H9 (cell line): ENCODE measurements around the gene PTPMT1. TPM values are rescaled to one million over a fixed set of nuclear protein-coding genes. Genes with fewer than 3 reads are reported as not detected.

Experiments
- DNase-seq: peaks from one replicate; pipeline ENCODE4 v3.0.0-alpha.2; 2017
- H2AFZ ChIP-seq: one replicate; pipeline ENCODE4 v1.6.1; 2013; ENCODE audit warnings: mild to moderate bottlenecking, low read length, control low read depth, moderate library complexity
- H2AK5ac ChIP-seq: 2 replicates; pipeline ENCODE4 v1.6.1; 2013; ENCODE audit warnings: low read length, control low read depth, mixed read lengths; ENCODE audit not compliant: insufficient read length
- H2BK120ac ChIP-seq: one replicate; pipeline ENCODE4 v1.6.1; 2013; ENCODE audit warnings: low read depth, mild to moderate bottlenecking, low read length, control low read depth, inconsistent platforms; ENCODE audit not compliant: poor library complexity, severe bottlenecking
- H2BK12ac ChIP-seq: 2 replicates; pipeline ENCODE4 v1.6.1; 2013; ENCODE audit warnings: low read length, control low read depth, mixed read lengths, low read depth; ENCODE audit not compliant: insufficient read length
- H2BK15ac ChIP-seq: 2 replicates; pipeline ENCODE4 v1.6.1; 2013; ENCODE audit warnings: low read depth, low read length, control low read depth
- H2BK20ac ChIP-seq: one replicate; pipeline ENCODE4 v1.6.1; 2013; ENCODE audit warnings: low read depth, mild to moderate bottlenecking, low read length, control low read depth, inconsistent platforms; ENCODE audit not compliant: poor library complexity, severe bottlenecking
- H2BK5ac ChIP-seq: 2 replicates; pipeline ENCODE4 v1.6.1; 2013; ENCODE audit warnings: low read length, control low read depth, mixed read lengths; ENCODE audit not compliant: insufficient read length
- H3K14ac ChIP-seq: 2 replicates; pipeline ENCODE4 v1.6.1; 2013; ENCODE audit warnings: low read length, control low read depth; ENCODE audit not compliant: insufficient read depth
- H3K18ac ChIP-seq: 2 replicates; pipeline ENCODE4 v1.6.1; 2013; ENCODE audit warnings: low read depth, mild to moderate bottlenecking, mixed read lengths, low read length, control low read depth; ENCODE audit not compliant: insufficient read length
- H3K23ac ChIP-seq: 2 replicates; pipeline ENCODE4 v1.6.1; 2013; ENCODE audit warnings: low read length, control low read depth, mixed read lengths, low read depth; ENCODE audit not compliant: insufficient read length
- H3K23me2 ChIP-seq: 2 replicates; pipeline ENCODE4 v1.6.1; 2013; ENCODE audit warnings: low read depth, mild to moderate bottlenecking, mixed read lengths, low read length, control low read depth; ENCODE audit not compliant: insufficient read length, poor library complexity, severe bottlenecking
- H3K27ac ChIP-seq: 2 replicates; pipeline ENCODE4 v1.5.1; 2013; ENCODE audit warnings: low read length, control low read depth, mixed read lengths, low read depth; ENCODE audit not compliant: insufficient read length
- H3K27me3 ChIP-seq: 2 replicates; pipeline ENCODE4 v1.6.1; 2013; ENCODE audit warnings: low read length, control low read depth, inconsistent platforms; ENCODE audit not compliant: insufficient read depth
- H3K4ac ChIP-seq: 2 replicates; pipeline ENCODE4 v1.6.1; 2013; ENCODE audit warnings: low read depth, mild to moderate bottlenecking, control low read depth, inconsistent platforms, low read length, moderate library complexity
- H3K4me1 ChIP-seq: 2 replicates; pipeline ENCODE4 v1.6.1; 2013; ENCODE audit warnings: low read length, control low read depth, inconsistent platforms; ENCODE audit not compliant: insufficient read depth
- H3K4me2 ChIP-seq: 2 replicates; pipeline ENCODE4 v1.6.1; 2013; ENCODE audit warnings: low read length, control low read depth, mixed read lengths; ENCODE audit not compliant: insufficient read length, insufficient read depth
- H3K56ac ChIP-seq: 2 replicates; pipeline ENCODE4 v1.6.1; 2013; ENCODE audit warnings: low read depth, mild to moderate bottlenecking, mixed read lengths, low read length, control low read depth; ENCODE audit not compliant: insufficient read length
- H3K79me1 ChIP-seq: 2 replicates; pipeline ENCODE4 v1.6.1; 2013; ENCODE audit warnings: low read depth, mild to moderate bottlenecking, moderate library complexity, low read length, control low read depth, inconsistent platforms; ENCODE audit not compliant: insufficient read depth, poor library complexity, severe bottlenecking
- H3K79me2 ChIP-seq: 2 replicates; pipeline ENCODE4 v1.6.1; 2013; ENCODE audit warnings: low read length, control low read depth, inconsistent platforms; ENCODE audit not compliant: insufficient read depth
- H3K9ac ChIP-seq: 2 replicates; pipeline ENCODE4 v1.6.1; 2013; ENCODE audit warnings: low read length, control low read depth, mixed read lengths; ENCODE audit not compliant: insufficient read length; ENCODE audit errors: extremely low read depth
- H3K9me3 ChIP-seq: one replicate; pipeline ENCODE4 v1.6.1; 2013; ENCODE audit warnings: low read depth, low read length, inconsistent platforms; ENCODE audit not compliant: control insufficient read depth
- H3T11ph ChIP-seq: one replicate; pipeline ENCODE4 v1.6.1; 2013; ENCODE audit warnings: mild to moderate bottlenecking, low read length, control low read depth, inconsistent platforms
- H4K20me1 ChIP-seq: one replicate; pipeline ENCODE4 v1.6.1; 2013; ENCODE audit not compliant: control insufficient read depth, insufficient read length, insufficient read depth
- H4K5ac ChIP-seq: 2 replicates; pipeline ENCODE4 v1.6.1; 2013; ENCODE audit warnings: low read depth, mild to moderate bottlenecking, mixed read lengths, low read length, control low read depth; ENCODE audit not compliant: insufficient read length
- H4K8ac ChIP-seq: replicated peaks from 2 replicates; pipeline ENCODE4 v1.6.1; 2013; ENCODE audit warnings: low read length, control low read depth, mixed read lengths, low read depth; ENCODE audit not compliant: insufficient read length
- H4K91ac ChIP-seq: 2 replicates; pipeline ENCODE4 v1.6.1; 2013; ENCODE audit warnings: low read depth, mild to moderate bottlenecking, moderate library complexity, mixed read lengths, low read length, control low read depth; ENCODE audit not compliant: insufficient read length
- H3K27ac Mint-ChIP-seq, 3 experiments: 2 replicates in 2 of 3; 3 replicates in 1 of 3; pipeline ENCODE4 v1.8.0; 2020 to 2021; ENCODE audit warnings: mixed read lengths in 3 of 3, mild to moderate bottlenecking in 1 of 3, moderate library complexity in 1 of 3
- H3K27me3 Mint-ChIP-seq: 2 replicates; pipeline ENCODE4 v1.8.0; 2021; ENCODE audit warnings: low read depth, mild to moderate bottlenecking, moderate library complexity, mixed read lengths
- H3K36me3 Mint-ChIP-seq, 3 experiments: 2 replicates in 2 of 3; 3 replicates in 1 of 3; pipeline ENCODE4 v1.8.0; 2020 to 2021; ENCODE audit warnings: low read depth in 3 of 3, mixed read lengths in 3 of 3; ENCODE audit not compliant: insufficient read depth in 1 of 3
- H3K4me1 Mint-ChIP-seq, 2 experiments: 2 replicates each; pipeline ENCODE4 v1.8.0; 2020; ENCODE audit warnings: mixed read lengths in 2 of 2
- H3K4me3 Mint-ChIP-seq, 2 experiments: 2 replicates in 1 of 2; 3 replicates in 1 of 2; pipeline ENCODE4 v1.8.0; 2020 to 2021; ENCODE audit warnings: mild to moderate bottlenecking in 2 of 2, mixed read lengths in 2 of 2, moderate library complexity in 1 of 2
- H3K9me3 Mint-ChIP-seq, 2 experiments: 2 replicates in 1 of 2; 3 replicates in 1 of 2; pipeline ENCODE4 v1.8.0; 2020; ENCODE audit warnings: mild to moderate bottlenecking in 2 of 2, mixed read lengths in 2 of 2, moderate library complexity in 1 of 2
- total RNA-seq: library from RNA; stranded (reverse); gene quantifications from 2 replicates; pipeline ENCODE4 v1.2.1, GENCODE V29; 2021
- TF ChIP-seq, protein P1 (sequence below): fragments of 200-600 bp; sonication (generic); conservative IDR thresholded peaks from 3 replicates; pipeline ENCODE4 v1.8.0; 2021; ENCODE audit warnings: antibody characterized with exemption, mild to moderate bottlenecking

The PTPMT1 gene
- total RNA-seq, 1 experiment from 2014 or later = 72.9 TPM

DNA sequence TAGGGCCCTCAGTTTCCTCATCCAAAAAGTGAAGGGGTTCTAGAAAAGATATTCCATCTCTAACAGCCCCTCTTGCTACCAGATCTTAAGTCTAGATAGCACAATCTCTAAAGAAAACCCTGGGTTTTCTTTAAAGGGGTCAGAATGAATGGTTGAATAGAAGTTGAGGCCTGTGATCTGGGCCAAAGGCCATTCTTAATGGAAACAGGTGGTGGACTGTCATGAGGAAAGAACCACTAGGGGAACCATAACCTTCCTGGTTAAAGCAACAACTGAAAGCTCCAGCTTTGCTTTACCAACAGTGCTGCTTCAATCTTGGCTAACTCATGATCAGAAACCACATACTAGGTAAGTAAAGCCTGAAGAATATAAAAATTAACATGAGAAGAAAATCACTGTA, 14.3 kb upstream of the PTPMT1 start:
- Mint-ChIP-seq H3K27me3 (peaks cover 2% of the 10 kb centered on the region; the same call in 1 of the 2 replicates), H3K4me3 (peak overlapping the region; percentile 99 to 100), H3K4me1 (peaks cover 25 to 29% of the 10 kb centered on the region in 2 experiments), H3K9me3 (peaks cover 0 to 3% of the 10 kb centered on the region in 2 experiments; a peak in 1 of 5 replicates), H3K27ac (peak overlapping the region in 2 of 3 experiments; percentile 20 to 88; a peak in 3 of 7 replicates), H3K36me3 (peaks cover 14 to 40% (median 23%) of the 10 kb centered on the region in 3 experiments; a peak in 6 of 7 replicates)
- TF ChIP-seq, protein P1, sequence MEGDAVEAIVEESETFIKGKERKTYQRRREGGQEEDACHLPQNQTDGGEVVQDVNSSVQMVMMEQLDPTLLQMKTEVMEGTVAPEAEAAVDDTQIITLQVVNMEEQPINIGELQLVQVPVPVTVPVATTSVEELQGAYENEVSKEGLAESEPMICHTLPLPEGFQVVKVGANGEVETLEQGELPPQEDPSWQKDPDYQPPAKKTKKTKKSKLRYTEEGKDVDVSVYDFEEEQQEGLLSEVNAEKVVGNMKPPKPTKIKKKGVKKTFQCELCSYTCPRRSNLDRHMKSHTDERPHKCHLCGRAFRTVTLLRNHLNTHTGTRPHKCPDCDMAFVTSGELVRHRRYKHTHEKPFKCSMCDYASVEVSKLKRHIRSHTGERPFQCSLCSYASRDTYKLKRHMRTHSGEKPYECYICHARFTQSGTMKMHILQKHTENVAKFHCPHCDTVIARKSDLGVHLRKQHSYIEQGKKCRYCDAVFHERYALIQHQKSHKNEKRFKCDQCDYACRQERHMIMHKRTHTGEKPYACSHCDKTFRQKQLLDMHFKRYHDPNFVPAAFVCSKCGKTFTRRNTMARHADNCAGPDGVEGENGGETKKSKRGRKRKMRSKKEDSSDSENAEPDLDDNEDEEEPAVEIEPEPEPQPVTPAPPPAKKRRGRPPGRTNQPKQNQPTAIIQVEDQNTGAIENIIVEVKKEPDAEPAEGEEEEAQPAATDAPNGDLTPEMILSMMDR = peak; percentile 64
- Histone ChIP-seq H3K4ac (no peak overlapping the region), H3K9ac (no peak overlapping the region), H2AFZ (no peak overlapping the region), H4K20me1 (no peaks in the 10 kb centered on the region), H3K79me2 (peaks cover 55% of the 10 kb centered on the region), H2BK5ac (no peak overlapping the region), H3K14ac (no peak overlapping the region), H2BK120ac (no peak overlapping the region), H2BK12ac (no peak overlapping the region), H3K18ac (no peak overlapping the region), H3K79me1 (no peaks in the 10 kb centered on the region), H4K5ac (no peak overlapping the region), H3T11ph (no peak overlapping the region), H2BK20ac (no peak overlapping the region), H4K8ac (no peak overlapping the region), H3K56ac (no peak overlapping the region), H2AK5ac (no peak overlapping the region), H3K27me3 (no peaks in the 10 kb centered on the region), H4K91ac (no peak overlapping the region), H3K23me2 (peaks cover 3% of the 10 kb centered on the region), H3K4me1 (no peaks in the 10 kb centered on the region; the same call in 1 of the 2 replicates), H3K9me3 (no peaks in the 10 kb centered on the region), H3K4me2 (peak overlapping the region; percentile 86), H2BK15ac (no peak overlapping the region), H3K27ac (no peak overlapping the region), H3K23ac (no peak overlapping the region)
- DNase-seq = no peak
